NB4 (cell line): ENCODE data around the gene YPEL3.

ENCODE experiments used
- CTCF ChIP-seq: IDR thresholded peaks from one replicate; pipeline ENCODE4 v1.5.1; 2012; ENCODE audit warnings: low read depth, low read length
- MAX ChIP-seq: IDR thresholded peaks from 2 replicates; pipeline ENCODE4 v1.6.1; 2011; ENCODE audit warnings: low read depth, low read length
- MYC ChIP-seq: IDR thresholded peaks from 2 replicates; pipeline ENCODE4 v1.6.1; 2011; ENCODE audit warnings: low read depth, low read length
- POLR2A ChIP-seq: IDR thresholded peaks from 2 replicates; pipeline ENCODE4 v1.6.1; 2011; ENCODE audit warnings: mild to moderate bottlenecking; ENCODE audit not compliant: insufficient read length; ENCODE audit errors: extremely low read depth

GRCh38 chr16:30063893-30064728 lies 31.9 kb downstream of the YPEL3 start:
- TF ChIP-seq CTCF (peak; percentile 33), MAX (peak; percentile 81), POLR2A (peak; percentile 65), MYC (no peak; the same call in 1 of the 2 replicates)
